ENCODE measurements around the gene TMEM140. TPM values are rescaled to one million over a fixed set of nuclear protein-coding genes. Genes with fewer than 3 reads are reported as not detected.
A peak's percentile ranks its signal among the peaks of the same experiment; 100 is the strongest.

Gene TMEM140
- total RNA-seq, 1 donor from 2014 or later = 0.27 TPM

DNA sequence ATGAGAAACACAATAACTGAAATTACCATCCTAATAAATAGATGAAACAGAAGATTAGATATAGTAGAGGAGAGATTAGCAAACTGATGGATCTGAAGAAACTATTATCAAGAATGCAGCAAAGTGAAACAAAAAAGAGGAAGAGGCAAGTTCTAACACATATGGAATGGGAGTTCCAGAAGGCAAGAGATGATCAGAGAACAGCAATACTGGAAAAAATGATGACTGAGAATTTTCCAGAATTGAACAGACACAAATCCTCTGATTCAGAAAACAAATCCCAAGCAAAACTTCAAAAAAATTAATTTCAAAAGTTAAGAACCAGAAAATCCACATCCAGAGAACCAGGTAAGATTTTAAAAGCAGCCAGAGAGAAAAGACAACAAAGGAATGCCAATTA lies 42.8 kb downstream of the TMEM140 start:
- Mint-ChIP-seq H3K9me3 (ENCODE audit: unreplicated experiment) (no peaks in the 10 kb centered on the region), H3K4me3 (ENCODE audit: unreplicated experiment) (no peak overlapping the region), H3K36me3 (ENCODE audit: low read depth, unreplicated experiment) (peaks cover 29% of the 10 kb centered on the region), H3K27me3 (ENCODE audit: low read depth, unreplicated experiment) (no peaks in the 10 kb centered on the region), H3K27ac (ENCODE audit: unreplicated experiment) (no peak overlapping the region), H3K4me1 (ENCODE audit: low read depth, unreplicated experiment) (peaks cover 25% of the 10 kb centered on the region)
- no peak for DNase-seq (ENCODE audit: low read depth)
- Histone ChIP-seq H3K9ac (ENCODE audit: low read length) (no peak overlapping the region), H3K9me3 (ENCODE audit: insufficient read depth, low read depth, low read length) (no peaks in the 10 kb centered on the region), H4K20me1 (ENCODE audit: insufficient read depth, low read length) (no peaks in the 10 kb centered on the region), H3K4me3 (ENCODE audit: insufficient read depth, low read depth, low read length) (no peak overlapping the region), H3K27ac (ENCODE audit: low read depth, low read length) (no peak overlapping the region), H2AFZ (ENCODE audit: low read depth, low read length) (no peak overlapping the region), H3K4me1 (ENCODE audit: insufficient read depth, low read length) (peaks cover 23% of the 10 kb centered on the region), H3K36me3 (ENCODE audit: insufficient read depth, low read length) (peaks cover 10% of the 10 kb centered on the region), H3K79me2 (ENCODE audit: insufficient read depth, low read length) (no peaks in the 10 kb centered on the region), H3K4me2 (ENCODE audit: low read length) (no peak overlapping the region), H3K27me3 (ENCODE audit: insufficient read depth, low read length) (no peaks in the 10 kb centered on the region)
- no peak for FAIRE-seq
- TF ChIP-seq, protein P1, sequence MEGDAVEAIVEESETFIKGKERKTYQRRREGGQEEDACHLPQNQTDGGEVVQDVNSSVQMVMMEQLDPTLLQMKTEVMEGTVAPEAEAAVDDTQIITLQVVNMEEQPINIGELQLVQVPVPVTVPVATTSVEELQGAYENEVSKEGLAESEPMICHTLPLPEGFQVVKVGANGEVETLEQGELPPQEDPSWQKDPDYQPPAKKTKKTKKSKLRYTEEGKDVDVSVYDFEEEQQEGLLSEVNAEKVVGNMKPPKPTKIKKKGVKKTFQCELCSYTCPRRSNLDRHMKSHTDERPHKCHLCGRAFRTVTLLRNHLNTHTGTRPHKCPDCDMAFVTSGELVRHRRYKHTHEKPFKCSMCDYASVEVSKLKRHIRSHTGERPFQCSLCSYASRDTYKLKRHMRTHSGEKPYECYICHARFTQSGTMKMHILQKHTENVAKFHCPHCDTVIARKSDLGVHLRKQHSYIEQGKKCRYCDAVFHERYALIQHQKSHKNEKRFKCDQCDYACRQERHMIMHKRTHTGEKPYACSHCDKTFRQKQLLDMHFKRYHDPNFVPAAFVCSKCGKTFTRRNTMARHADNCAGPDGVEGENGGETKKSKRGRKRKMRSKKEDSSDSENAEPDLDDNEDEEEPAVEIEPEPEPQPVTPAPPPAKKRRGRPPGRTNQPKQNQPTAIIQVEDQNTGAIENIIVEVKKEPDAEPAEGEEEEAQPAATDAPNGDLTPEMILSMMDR (IDR thresholded peaks at IDR 0.05; ENCODE audit: insufficient read depth, low read depth, low read length) = no peak
- TF ChIP-seq EZH2 (IDR thresholded peaks at IDR 0.05; ENCODE audit: insufficient read depth, low read length) = no peak

DNA sequence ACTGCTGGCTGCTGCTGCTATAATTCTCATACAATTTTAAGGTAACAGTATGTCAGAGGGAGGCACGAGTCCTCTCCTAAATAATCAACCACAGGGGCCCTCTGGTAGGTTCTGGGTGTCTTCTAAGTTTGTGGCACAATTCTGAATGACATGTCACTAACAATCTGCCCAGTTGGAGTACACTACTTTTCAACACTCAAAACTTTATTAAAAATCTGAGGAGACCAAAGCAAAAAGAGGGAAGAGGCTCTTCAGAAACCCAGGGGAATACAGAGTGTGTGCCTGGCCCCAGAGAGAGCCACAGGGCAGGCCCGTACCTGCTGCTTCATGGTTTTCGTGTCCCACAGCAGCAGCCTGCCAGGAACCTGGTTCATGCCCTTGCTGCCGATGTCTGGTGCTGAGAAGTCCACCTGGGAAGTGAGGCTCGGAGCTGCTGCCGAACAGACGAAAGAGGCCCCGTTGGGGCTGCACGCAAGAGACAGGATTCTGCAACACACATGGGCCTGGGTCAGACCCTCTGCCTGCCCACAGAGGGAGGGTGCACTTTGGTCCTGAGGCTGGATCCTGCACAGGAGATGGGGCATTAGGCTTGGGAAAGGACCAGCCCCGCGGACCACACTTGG lies 45.2 kb downstream of the TMEM140 start:
- no peaks in the 10 kb centered on the region for H3K9me3 ChIP-seq (ENCODE audit: insufficient read depth, low read depth, low read length)
- H3K27me3 ChIP-seq (ENCODE audit: insufficient read depth, low read length) = no peaks in the 10 kb centered on the region

More for the DNA sequence above, 45.2 kb downstream of the TMEM140 start:
- no peak for FAIRE-seq
- Histone ChIP-seq H3K4me2 (ENCODE audit: low read length) (peak overlapping the region; percentile 53), H3K4me3 (ENCODE audit: insufficient read depth, low read depth, low read length) (no peak overlapping the region), H3K79me2 (ENCODE audit: insufficient read depth, low read length) (no peaks in the 10 kb centered on the region), H3K36me3 (ENCODE audit: insufficient read depth, low read length) (peaks cover 10% of the 10 kb centered on the region), H2AFZ (ENCODE audit: low read depth, low read length) (peak overlapping the region; percentile 1), H3K27ac (ENCODE audit: low read depth, low read length) (peak overlapping the region; percentile 72), H3K4me1 (ENCODE audit: insufficient read depth, low read length) (peaks cover 23% of the 10 kb centered on the region), H4K20me1 (ENCODE audit: insufficient read depth, low read length) (no peaks in the 10 kb centered on the region), H3K9ac (ENCODE audit: low read length) (peak overlapping the region; percentile 44)
- Mint-ChIP-seq H3K4me3 (ENCODE audit: unreplicated experiment) (no peak overlapping the region), H3K9me3 (ENCODE audit: unreplicated experiment) (no peaks in the 10 kb centered on the region), H3K4me1 (ENCODE audit: low read depth, unreplicated experiment) (peaks cover 25% of the 10 kb centered on the region), H3K36me3 (ENCODE audit: low read depth, unreplicated experiment) (peaks cover 22% of the 10 kb centered on the region), H3K27me3 (ENCODE audit: low read depth, unreplicated experiment) (no peaks in the 10 kb centered on the region), H3K27ac (ENCODE audit: unreplicated experiment) (no peak overlapping the region)
- no peak for TF ChIP-seq EZH2 (IDR thresholded peaks at IDR 0.05; ENCODE audit: insufficient read depth, low read length)
- TF ChIP-seq, protein P1 (IDR thresholded peaks at IDR 0.05; ENCODE audit: insufficient read depth, low read depth, low read length) = no peak
- DNase-seq (ENCODE audit: low read depth) = no peak

All from astrocyte (in vitro differentiated cells and primary cell).